OCI-LY7 (cell line): ENCODE results near the gene LRRC9. TPM values are rescaled to one million over a fixed set of nuclear protein-coding genes. Genes with fewer than 3 reads are reported as not detected.

Experiments used
- BruUV-seq: library from RNA; stranded (reverse); fragments of 400-500 nt; replicated peaks from 2 replicates; lab custom pipeline; 2021; lab: Mats Ljungman, UMichigan
- CTCF ChIA-PET: fragments of 300-600 bp; sonication (Branson Sonifier 250); formaldehyde crosslinking; loops from one replicate; lab custom pipeline; 2022; ENCODE audit warnings: antibody characterized with exemption; ENCODE audit not compliant: unreplicated experiment; lab: Charles Lee
- POLR2A ChIA-PET: fragments of 300-600 bp; sonication (Branson Sonifier 250); formaldehyde crosslinking; loops from one replicate; lab custom pipeline; 2022; ENCODE audit warnings: antibody characterized with exemption; lab: Charles Lee
- DNase-seq: peaks from one replicate; pipeline ENCODE4 v3.0.0-alpha.2; 2015; ENCODE audit warnings: low spot score
- H2AFZ ChIP-seq: fragments of 200-600 bp; sonication (generic), shearing (Covaris generic); 2 replicates; pipeline ENCODE4 v1.6.1; 2014; ENCODE audit warnings: mild to moderate bottlenecking, antibody characterized with exemption, low read length, moderate library complexity
- H3K27ac ChIP-seq: fragments of 200-600 bp; sonication (generic); 2 replicates; pipeline ENCODE4 v1.5.1; 2014; ENCODE audit warnings: mixed run types, low read depth, mild to moderate bottlenecking, moderate library complexity, low read length, inconsistent platforms; ENCODE audit not compliant: poor library complexity, severe bottlenecking
- H3K36me3 ChIP-seq: fragments of 200-600 bp; sonication (generic); 2 replicates; pipeline ENCODE4 v1.6.1; 2014; ENCODE audit warnings: mild to moderate bottlenecking, antibody characterized with exemption, low read length, moderate library complexity, mixed read lengths; ENCODE audit not compliant: insufficient read depth
- H3K4me1 ChIP-seq: fragments of 200-600 bp; sonication (generic); 2 replicates; pipeline ENCODE4 v1.5.1; 2014; ENCODE audit warnings: mild to moderate bottlenecking, low read length; ENCODE audit not compliant: insufficient read depth, poor library complexity, severe bottlenecking
- H3K4me2 ChIP-seq: fragments of 200-600 bp; sonication (generic); 2 replicates; pipeline ENCODE4 v1.6.1; 2014; ENCODE audit warnings: mild to moderate bottlenecking, low read length
- H3K4me3 ChIP-seq: fragments of 200-600 bp; sonication (generic); 2 replicates; pipeline ENCODE4 v1.5.1; 2014; ENCODE audit warnings: mild to moderate bottlenecking, low read depth, low read length; ENCODE audit not compliant: poor library complexity, severe bottlenecking
- H3K79me2 ChIP-seq: fragments of 200-600 bp; sonication (generic); 2 replicates; pipeline ENCODE4 v1.6.1; 2016; ENCODE audit warnings: low read depth, mild to moderate bottlenecking, low read length, moderate library complexity, mixed read lengths; ENCODE audit not compliant: insufficient read depth
- H3K9me2 ChIP-seq: fragments of 200-600 bp; sonication (generic); 2 replicates; pipeline ENCODE4 v1.6.1; 2016; ENCODE audit warnings: mild to moderate bottlenecking, low read length, mixed read lengths; ENCODE audit not compliant: insufficient read depth
- H3K9me3 ChIP-seq: fragments of 200-600 bp; sonication (generic); 2 replicates; pipeline ENCODE4 v1.6.1; 2014; ENCODE audit warnings: mild to moderate bottlenecking, mixed run types, low read length, mixed read lengths
- H4K20me1 ChIP-seq: fragments of 200-600 bp; sonication (generic); 2 replicates; pipeline ENCODE4 v1.6.1; 2014; ENCODE audit warnings: mild to moderate bottlenecking, antibody characterized with exemption, low read length, moderate library complexity, mixed read lengths; ENCODE audit not compliant: insufficient read depth
- CTCF ChIP-seq: fragments of 200-600 bp; sonication (generic); conservative IDR thresholded peaks from 2 replicates; pipeline ENCODE4 v1.5.1; 2014; ENCODE audit warnings: mild to moderate bottlenecking, antibody characterized with exemption, low read length, moderate library complexity, mixed read lengths
- EZH2phosphoT487 ChIP-seq: fragments of 200-600 bp; sonication (generic); IDR thresholded peaks from 2 replicates; pipeline ENCODE4 v1.6.1; 2018; ENCODE audit warnings: low read depth, borderline replicate concordance, mild to moderate bottlenecking, mixed run types, antibody characterized with exemption, low read length, moderate library complexity, mixed read lengths
- intact Hi-C: fragments of 100-400 bp; cut with micrococcal nuclease; formaldehyde crosslinking; loops from one replicate; pipeline ENCODE4 v1.10.0; 2022; ENCODE audit not compliant: unreplicated experiment
- total RNA-seq, 2 experiments: library from RNA; depleted of rRNA in 1 of 2; stranded (reverse); fragments of >200 nt in 1 of 2; shearing (Covaris generic) in 1 of 2; gene quantifications; 2 replicates each; pipeline ENCODE4 v1.2.3, GENCODE V29; 2014 to 2022

LRRC9 gene
- total RNA-seq, 2 experiments from 2014 or later, result 0.65 TPM; not detected in 1

DNA sequence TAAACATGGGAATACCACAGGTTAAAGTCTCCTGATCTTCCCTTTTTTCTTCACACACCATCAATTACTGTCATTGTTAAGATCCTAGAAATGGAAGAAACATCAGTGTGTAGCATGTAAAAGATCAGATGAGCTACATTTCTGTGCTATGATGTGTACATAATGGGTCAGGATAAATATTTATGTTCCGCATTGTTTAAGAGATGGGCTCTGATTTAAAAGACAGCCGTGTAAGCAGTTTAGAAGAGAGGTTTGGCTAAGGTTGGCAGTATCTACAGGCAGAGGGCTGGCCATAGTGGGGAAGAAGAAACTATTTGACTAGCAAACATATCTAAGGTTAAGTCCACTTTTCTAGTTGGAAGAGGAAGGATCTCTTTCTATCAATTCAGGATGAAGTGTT lies 49.4 kb downstream of the LRRC9 start:
- CTCF ChIA-PET, result no interaction called here
- DNase-seq, result no peak

DNA sequence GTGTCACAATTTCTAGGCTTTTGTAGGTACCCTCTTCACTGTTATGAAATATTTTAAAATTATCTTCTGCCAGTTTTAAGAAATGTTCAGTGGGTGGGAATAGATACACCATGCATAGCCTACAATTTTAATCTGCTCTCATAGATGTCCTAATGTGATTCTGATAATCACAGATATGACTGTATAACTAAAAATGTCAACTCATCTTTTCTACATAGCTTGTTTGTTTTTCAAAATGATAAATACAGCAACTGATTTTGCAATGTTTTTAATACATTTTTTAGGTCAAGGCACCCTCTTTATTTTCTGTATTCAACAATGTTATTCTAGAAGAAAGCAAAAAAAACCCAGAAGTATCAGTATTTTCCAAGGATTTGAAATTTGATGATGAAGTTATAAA lies 61.6 kb downstream of the LRRC9 start:
- CTCF ChIA-PET, result no interaction called here
- H2AFZ ChIP-seq, result no peak overlapping the region
- no peak overlapping the region for H3K4me2 ChIP-seq
- intact Hi-C loops, result no loop called here
- no peak for DNase-seq
- POLR2A ChIA-PET, result interaction anchor here (1.0 to 1.8 kb wide), 4 partner anchors 10 to 32 kb away, joined by 3 to 7 read pairs (median 4); no protein-coding TSS in a partner anchor
- no peaks in the 10 kb centered on the region for H3K79me2 ChIP-seq
- no peaks in the 10 kb centered on the region for H3K36me3 ChIP-seq
- no peak overlapping the region for H3K27ac ChIP-seq
- TF ChIP-seq EZH2phosphoT487 (no peak), CTCF (no peak)
- H3K4me3 ChIP-seq, result no peak overlapping the region
- no TSS peak for BruUV-seq
- no peaks in the 10 kb centered on the region for H4K20me1 ChIP-seq
- H3K9me3 ChIP-seq, result no peaks in the 10 kb centered on the region
- H3K9me2 ChIP-seq, result no peaks in the 10 kb centered on the region
- no peaks in the 10 kb centered on the region for H3K4me1 ChIP-seq

More for the DNA sequence above, 49.4 kb downstream of the LRRC9 start:
- intact Hi-C loops, result loop anchor here (5.0 kb wide), 2 partner anchors 93 to 378 kb away; no protein-coding TSS in a partner anchor
- no TSS peak for BruUV-seq
- Histone ChIP-seq H3K27ac (no peak overlapping the region), H3K9me3 (no peaks in the 10 kb centered on the region), H3K79me2 (no peaks in the 10 kb centered on the region), H4K20me1 (no peaks in the 10 kb centered on the region), H3K4me3 (no peak overlapping the region), H3K9me2 (no peaks in the 10 kb centered on the region), H3K36me3 (no peaks in the 10 kb centered on the region), H2AFZ (no peak overlapping the region), H3K4me2 (no peak overlapping the region), H3K4me1 (peaks cover 11% of the 10 kb centered on the region)
- POLR2A ChIA-PET, result interaction anchor here (0.8 to 1.0 kb wide), 2 partner anchors 11 to 193 kb away, joined by 3 to 4 read pairs; no protein-coding TSS in a partner anchor
- no peak for TF ChIP-seq EZH2phosphoT487
- no peak for TF ChIP-seq CTCF

DNA sequence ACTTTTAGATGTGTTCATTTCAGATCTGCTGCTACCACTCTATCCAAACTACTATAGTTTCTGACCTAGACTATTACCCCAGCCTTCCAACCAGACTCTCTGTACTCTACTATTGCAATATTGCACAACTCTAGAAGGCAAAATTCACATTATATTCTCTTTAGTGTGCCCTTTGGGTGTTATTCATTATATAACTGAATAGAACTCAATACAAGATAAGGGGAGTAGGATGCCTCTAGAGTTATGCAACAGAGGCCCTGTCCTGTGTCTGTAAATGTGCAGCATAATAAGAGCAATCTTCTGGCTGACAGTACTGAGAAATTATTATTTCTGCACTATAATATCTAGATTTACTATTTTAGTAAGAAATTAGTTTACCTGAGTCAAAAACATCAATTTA lies 63.1 kb downstream of the LRRC9 start:
- no peaks in the 10 kb centered on the region for H3K9me3 ChIP-seq
- BruUV-seq, result no TSS peak
- CTCF ChIA-PET, result no interaction called here

More for the DNA sequence above, 63.1 kb downstream of the LRRC9 start:
- POLR2A ChIA-PET, result interaction anchor here (0.7 to 1.8 kb wide), 6 partner anchors 11 to 383 kb away, joined by 3 to 7 read pairs (median 3); no protein-coding TSS in a partner anchor
- H3K79me2 ChIP-seq, result no peaks in the 10 kb centered on the region
- no peak overlapping the region for H2AFZ ChIP-seq
- no peaks in the 10 kb centered on the region for H3K4me1 ChIP-seq
- no peaks in the 10 kb centered on the region for H3K9me2 ChIP-seq
- no peaks in the 10 kb centered on the region for H4K20me1 ChIP-seq
- H3K36me3 ChIP-seq, result no peaks in the 10 kb centered on the region
- no peak for DNase-seq
- H3K4me3 ChIP-seq, result no peak overlapping the region
- TF ChIP-seq EZH2phosphoT487 (no peak), CTCF (no peak)
- H3K4me2 ChIP-seq, result no peak overlapping the region
- no peak overlapping the region for H3K27ac ChIP-seq
- intact Hi-C loops, result no loop called here
